Esophagus muscularis mucosa (tissue), 3 donors: ENCODE measurements around the gene NUP210L.

Experiments
- POLR2AphosphoS5 ChIP-seq, 2 donors: sonication (generic); formaldehyde crosslinking; IDR thresholded peaks; one replicate each; pipeline ENCODE4 v1.6.1; 2017; ENCODE audit warnings: antibody characterized with exemption in 2 of 2
- TF ChIP-seq, protein P1 (sequence below), 3 experiments: fragments of 200-600 bp in 2 of 3; fragments of 450-650 bp in 1 of 3; sonication (generic) in 2 of 3; IDR thresholded peaks; one replicate each; pipeline ENCODE4 v1.5.1; 2017 to 2019; ENCODE audit warnings: antibody characterized with exemption in 3 of 3, mild to moderate bottlenecking in 2 of 3, moderate library complexity in 1 of 3

DNA sequence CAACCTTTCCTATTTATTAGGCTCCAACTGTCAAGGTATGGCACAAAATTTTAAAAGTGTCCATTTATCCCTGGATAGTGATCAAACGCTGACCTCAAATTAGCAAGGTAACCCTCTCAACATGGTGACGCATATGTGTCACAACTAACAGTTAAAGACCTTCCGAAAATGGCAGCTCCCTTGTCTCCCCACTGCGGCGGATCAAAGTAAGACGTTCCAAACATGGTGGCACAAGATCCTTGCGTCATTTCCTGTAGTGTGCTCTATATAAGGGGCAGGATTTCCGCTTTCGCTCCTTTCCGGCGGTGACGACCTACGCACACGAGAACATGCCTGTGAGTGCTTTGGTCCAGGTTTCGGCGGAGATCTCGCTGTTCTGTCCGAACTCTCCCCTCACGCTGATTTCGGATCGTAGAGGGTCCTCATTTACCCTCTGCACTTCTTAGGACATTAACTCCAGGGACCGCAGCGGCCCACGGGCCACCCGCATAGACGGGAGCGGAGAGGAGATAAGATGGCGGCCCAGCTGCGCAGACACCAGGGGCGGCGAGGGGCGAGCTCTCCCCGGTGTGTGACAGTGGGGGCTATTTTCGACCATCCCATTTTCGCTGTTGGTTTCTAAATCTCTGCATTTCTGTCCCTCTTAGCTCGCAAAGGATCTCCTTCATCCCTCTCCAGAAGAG, 164.3 kb downstream of the NUP210L start, which contains the start of gene RPS27:
- TF ChIP-seq, protein P1, sequence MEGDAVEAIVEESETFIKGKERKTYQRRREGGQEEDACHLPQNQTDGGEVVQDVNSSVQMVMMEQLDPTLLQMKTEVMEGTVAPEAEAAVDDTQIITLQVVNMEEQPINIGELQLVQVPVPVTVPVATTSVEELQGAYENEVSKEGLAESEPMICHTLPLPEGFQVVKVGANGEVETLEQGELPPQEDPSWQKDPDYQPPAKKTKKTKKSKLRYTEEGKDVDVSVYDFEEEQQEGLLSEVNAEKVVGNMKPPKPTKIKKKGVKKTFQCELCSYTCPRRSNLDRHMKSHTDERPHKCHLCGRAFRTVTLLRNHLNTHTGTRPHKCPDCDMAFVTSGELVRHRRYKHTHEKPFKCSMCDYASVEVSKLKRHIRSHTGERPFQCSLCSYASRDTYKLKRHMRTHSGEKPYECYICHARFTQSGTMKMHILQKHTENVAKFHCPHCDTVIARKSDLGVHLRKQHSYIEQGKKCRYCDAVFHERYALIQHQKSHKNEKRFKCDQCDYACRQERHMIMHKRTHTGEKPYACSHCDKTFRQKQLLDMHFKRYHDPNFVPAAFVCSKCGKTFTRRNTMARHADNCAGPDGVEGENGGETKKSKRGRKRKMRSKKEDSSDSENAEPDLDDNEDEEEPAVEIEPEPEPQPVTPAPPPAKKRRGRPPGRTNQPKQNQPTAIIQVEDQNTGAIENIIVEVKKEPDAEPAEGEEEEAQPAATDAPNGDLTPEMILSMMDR (IDR thresholded peaks at IDR 0.05), result no peak
- peak; percentile 100 for TF ChIP-seq POLR2AphosphoS5 (IDR thresholded peaks at IDR 0.05)
